Subcutaneous abdominal adipose tissue (tissue), 5 donors: ENCODE measurements around the gene TIGD1.

Experiments
- H3K27ac ChIP-seq: one replicate; pipeline ENCODE4 v1.7.0; 2013; ENCODE audit warnings: low read depth, mild to moderate bottlenecking, inconsistent platforms, low read length, moderate library complexity
- H3K27me3 ChIP-seq, 5 donors: one replicate each; pipeline ENCODE4 v1.7.0; 2013; ENCODE audit warnings: low read length in 5 of 5, inconsistent platforms in 1 of 5; ENCODE audit not compliant: control insufficient read depth in 5 of 5, insufficient read depth in 4 of 5
- H3K36me3 ChIP-seq, 5 donors: one replicate each; pipeline ENCODE4 v1.7.0; 2013; ENCODE audit warnings: low read length in 5 of 5; ENCODE audit not compliant: control insufficient read depth in 5 of 5, insufficient read depth in 5 of 5
- H3K4me1 ChIP-seq, 5 donors: one replicate each; pipeline ENCODE4 v1.7.0; 2013; ENCODE audit warnings: low read length in 5 of 5, mild to moderate bottlenecking in 3 of 5, moderate library complexity in 1 of 5; ENCODE audit not compliant: control insufficient read depth in 5 of 5, insufficient read depth in 5 of 5
- H3K4me3 ChIP-seq, 5 donors: one replicate each; pipeline ENCODE4 v1.7.0; 2013; ENCODE audit warnings: low read length in 5 of 5, low read depth in 1 of 5
- H3K9ac ChIP-seq, 5 donors: one replicate each; pipeline ENCODE4 v1.7.0; 2013; ENCODE audit warnings: low read length in 5 of 5, mild to moderate bottlenecking in 4 of 5, moderate library complexity in 3 of 5
- H3K9me3 ChIP-seq, 5 donors: one replicate each; pipeline ENCODE4 v1.7.0; 2013; ENCODE audit warnings: low read length in 5 of 5; ENCODE audit not compliant: control insufficient read depth in 5 of 5
- donor health status: healthy.
- donor health status: healthy.
- donor health status: healthy.
- donor health status: healthy.
- donor health status: healthy.

Gene TIGD1

DNA sequence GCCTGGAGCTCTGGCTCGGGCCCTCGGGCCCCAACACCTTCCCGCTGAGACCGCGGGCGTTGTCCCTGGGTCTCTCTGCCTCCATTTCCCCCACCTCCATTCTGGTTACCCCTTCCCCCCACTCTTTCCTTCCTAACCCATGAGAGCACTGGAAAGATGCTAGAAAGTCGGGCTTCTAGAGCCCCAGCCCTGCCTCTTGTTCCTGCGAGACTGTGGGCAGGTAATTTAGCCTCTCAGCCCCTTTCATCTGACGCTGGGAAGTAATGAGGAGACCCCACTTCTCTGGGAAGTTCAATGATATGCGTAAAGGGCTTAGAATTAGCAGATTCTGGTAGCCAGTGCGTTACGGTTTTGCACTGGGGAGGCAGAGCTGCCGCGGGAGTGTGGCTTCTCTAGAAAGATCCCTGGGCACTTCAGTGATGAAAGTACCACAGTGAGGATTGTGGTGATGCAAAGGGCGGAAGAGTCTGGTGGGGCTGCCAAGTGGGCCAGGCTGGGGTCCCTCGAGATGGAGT lies 46.5 kb downstream of the TIGD1 start:
- Histone ChIP-seq H3K27me3 (peaks cover 37 to 73% (median 45%) of the 10 kb centered on the region in 5 donors), H3K9ac (no peak overlapping the region), H3K27ac (no peak overlapping the region), H3K4me1 (peaks cover 0 to 13% (median 12%) of the 10 kb centered on the region in 5 donors), H3K9me3 (no peaks in the 10 kb centered on the region), H3K36me3 (no peaks in the 10 kb centered on the region), H3K4me3 (peak overlapping the region in 3 of 5 donors; percentile 40 to 49 (median 46))

DNA sequence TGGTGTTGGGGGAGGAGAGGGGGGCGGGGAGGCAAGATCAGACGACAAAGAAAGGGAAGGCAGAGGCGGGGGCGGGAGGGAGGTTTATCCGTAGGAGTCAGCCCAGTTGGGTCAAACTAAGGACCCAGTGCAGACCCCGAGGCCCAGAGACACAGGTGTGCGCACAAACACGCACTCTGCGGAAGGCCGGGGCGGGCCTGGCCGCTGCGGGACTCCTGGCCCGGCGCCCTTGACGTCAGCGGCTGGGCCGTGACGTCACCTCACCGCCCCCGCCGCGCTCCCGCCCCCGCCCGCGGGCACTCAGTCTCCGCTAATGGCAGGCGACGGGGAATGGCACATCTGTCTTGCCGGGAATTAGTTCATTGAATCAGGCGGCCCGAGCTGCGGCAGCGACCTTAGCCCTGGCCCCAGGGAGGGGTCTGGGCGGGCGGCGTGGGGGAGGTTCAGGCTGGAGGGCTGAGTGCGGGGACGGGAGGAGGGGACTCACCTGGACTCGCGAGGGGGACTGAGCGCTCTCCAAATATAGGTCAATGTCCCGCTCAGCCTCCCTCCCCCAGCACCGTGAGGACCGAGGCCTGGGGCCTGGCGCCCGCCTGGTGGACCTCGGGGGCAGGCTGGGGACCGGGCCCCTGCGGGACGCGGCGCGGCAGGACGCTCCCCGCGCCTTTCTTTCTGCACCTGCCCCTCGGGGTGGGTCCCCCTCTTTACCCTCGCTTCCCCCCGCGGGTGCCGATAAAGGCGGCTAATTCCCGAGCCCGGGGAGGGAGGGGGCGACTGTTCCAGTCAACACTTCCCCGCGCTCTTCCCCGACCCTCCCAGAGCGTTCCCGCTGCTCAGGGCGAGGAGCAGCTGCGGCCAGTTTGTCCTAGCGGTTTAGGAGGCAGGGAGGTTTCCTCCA lies 47.2 kb downstream of the TIGD1 start:
- H3K27ac ChIP-seq = no peak overlapping the region
- H3K27me3 ChIP-seq = peaks cover 38 to 69% (median 45%) of the 10 kb centered on the region in 5 donors
- no peaks in the 10 kb centered on the region for H3K9me3 ChIP-seq
- H3K4me3 ChIP-seq = peak overlapping the region in 4 of 5 donors; percentile 11 to 49 (median 43)
- peaks cover 0 to 13% (median 12%) of the 10 kb centered on the region in 5 donors for H3K4me1 ChIP-seq
- H3K36me3 ChIP-seq = no peaks in the 10 kb centered on the region
- H3K9ac ChIP-seq = no peak overlapping the region

DNA sequence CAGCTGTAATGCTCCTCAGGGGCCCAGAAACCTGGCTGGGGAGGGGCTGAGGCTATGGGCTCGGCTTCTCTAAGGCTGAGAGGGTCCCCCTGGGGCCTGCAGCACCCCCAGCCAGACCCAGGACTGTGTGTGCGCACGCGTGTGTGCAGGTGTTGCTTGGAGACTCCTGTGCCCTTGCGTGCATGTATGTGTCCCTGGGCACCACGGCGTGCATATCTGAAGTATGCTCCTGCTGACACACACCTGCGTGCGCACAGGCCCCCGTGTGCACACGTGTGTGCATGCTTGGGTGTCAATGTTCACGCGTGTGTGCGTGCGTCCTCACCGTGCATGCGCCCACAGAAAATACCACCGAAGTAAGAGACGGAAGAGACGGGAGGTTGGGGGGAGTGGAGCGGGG lies 47.8 kb downstream of the TIGD1 start:
- Histone ChIP-seq H3K27me3 (peaks cover 40 to 63% (median 45%) of the 10 kb centered on the region in 5 donors), H3K36me3 (no peaks in the 10 kb centered on the region), H3K9ac (no peak overlapping the region), H3K4me1 (peaks cover 0 to 13% (median 12%) of the 10 kb centered on the region in 5 donors), H3K4me3 (peak overlapping the region in 1 of 5 donors; percentile 5), H3K27ac (no peak overlapping the region), H3K9me3 (no peaks in the 10 kb centered on the region)

GRCh38 chr2:232501794-232502390 lies 48.5 kb downstream of the TIGD1 start:
- H3K27ac ChIP-seq = no peak overlapping the region
- H3K27me3 ChIP-seq = peaks cover 40 to 64% (median 45%) of the 10 kb centered on the region in 5 donors
- no peak overlapping the region for H3K4me3 ChIP-seq
- no peak overlapping the region for H3K9ac ChIP-seq
- no peaks in the 10 kb centered on the region for H3K9me3 ChIP-seq
- peaks cover 0 to 13% (median 12%) of the 10 kb centered on the region in 5 donors for H3K4me1 ChIP-seq
- no peaks in the 10 kb centered on the region for H3K36me3 ChIP-seq

DNA sequence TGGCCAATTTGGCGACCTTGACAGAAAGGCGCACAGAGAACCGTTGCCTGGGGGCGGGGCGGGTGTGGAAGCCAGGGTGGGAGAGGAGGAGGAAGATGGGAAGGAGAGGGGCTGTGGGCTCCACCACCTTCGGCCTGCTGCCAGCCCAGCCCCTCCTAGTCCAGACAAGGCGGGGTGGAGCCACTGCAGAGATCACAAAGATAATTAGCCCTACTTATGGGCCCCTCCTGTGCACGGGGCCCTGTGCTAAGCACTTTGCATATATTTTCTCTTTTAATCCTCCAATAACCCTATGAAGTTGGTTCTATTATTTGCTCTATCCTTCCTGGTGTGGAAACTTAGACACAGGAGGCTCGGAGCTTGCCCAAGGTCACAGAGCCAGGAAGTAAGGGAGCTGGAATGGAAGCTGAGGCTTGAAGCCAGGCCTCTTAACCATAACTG lies 49.0 kb downstream of the TIGD1 start:
- no peaks in the 10 kb centered on the region for H3K36me3 ChIP-seq
- H3K4me3 ChIP-seq = no peak overlapping the region
- no peak overlapping the region for H3K27ac ChIP-seq
- H3K27me3 ChIP-seq = peaks cover 40 to 60% (median 42%) of the 10 kb centered on the region in 5 donors
- H3K4me1 ChIP-seq = peaks cover 0 to 13% (median 12%) of the 10 kb centered on the region in 5 donors
- no peak overlapping the region for H3K9ac ChIP-seq
- H3K9me3 ChIP-seq = no peaks in the 10 kb centered on the region

DNA sequence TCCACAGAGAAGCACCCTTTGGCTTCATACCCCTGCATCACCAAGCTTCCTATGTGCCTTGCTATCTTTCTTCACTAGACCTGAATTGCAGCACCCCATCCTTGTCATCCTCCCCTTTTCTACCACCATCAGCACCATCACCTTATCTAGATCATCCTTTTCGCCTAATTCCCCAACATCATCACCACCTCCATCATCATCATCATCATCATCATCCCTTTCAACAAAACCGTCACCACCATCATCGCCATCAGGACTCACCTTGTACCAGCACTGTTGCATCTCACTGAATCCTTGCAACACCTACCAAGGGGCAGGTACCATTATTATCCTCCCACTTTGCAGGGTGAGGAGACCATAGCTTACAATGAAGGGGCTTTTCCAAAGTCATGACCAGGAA lies 51.9 kb downstream of the TIGD1 start:
- H3K9me3 ChIP-seq = no peaks in the 10 kb centered on the region
- peaks cover 14 to 37% (median 23%) of the 10 kb centered on the region in 5 donors for H3K27me3 ChIP-seq
- H3K4me3 ChIP-seq = no peak overlapping the region
- peaks cover 0 to 10% (median 10%) of the 10 kb centered on the region in 5 donors for H3K4me1 ChIP-seq
- H3K36me3 ChIP-seq = no peaks in the 10 kb centered on the region
- no peak overlapping the region for H3K27ac ChIP-seq
- no peak overlapping the region for H3K9ac ChIP-seq
